Right atrium auricular region (tissue), 2 donors: ENCODE data around the gene BTLA. TPM values are rescaled to one million over a fixed set of nuclear protein-coding genes. Genes with fewer than 3 reads are reported as not detected.
"Not testable (repeated sequence)": the region's sequence is repeated elsewhere in the genome, so short reads cannot be mapped to it uniquely, and the experiment has no call there.

ENCODE experiments used
- DNase-seq: peaks from one replicate; pipeline ENCODE4 v3.0.0-alpha.2; 2019; ENCODE audit warnings: low spot score
- H3K27ac ChIP-seq, 2 donors: fragments of 200-600 bp; sonication (generic); 1 replicate in 1 of 2; 2 replicates in 1 of 2; pipeline ENCODE4 v1.5.1; 2016 to 2019
- H3K27me3 ChIP-seq, 2 donors: fragments of 200-600 bp; sonication (generic); one replicate each; pipeline versions ENCODE4 v1.5.1 to v1.6.0; 2017 to 2019
- H3K36me3 ChIP-seq: fragments of 200-600 bp; sonication (generic); one replicate; pipeline ENCODE4 v1.5.1; 2016
- H3K4me1 ChIP-seq, 2 donors: fragments of 200-600 bp; sonication (generic); one replicate each; pipeline versions ENCODE4 v1.5.1 to v1.6.0; 2017 to 2019
- H3K4me3 ChIP-seq, 2 donors: fragments of 200-600 bp; sonication (generic); 1 replicate in 1 of 2; 2 replicates in 1 of 2; pipeline ENCODE4 v1.5.1; 2017 to 2019; ENCODE audit warnings: mild to moderate bottlenecking in 1 of 2, moderate library complexity in 1 of 2
- H3K9me3 ChIP-seq, 2 donors: fragments of 200-600 bp; sonication (generic); one replicate each; pipeline ENCODE4 v1.5.1; 2019
- total RNA-seq, 2 donors: library from RNA; depleted of rRNA; stranded (reverse); fragments of >200 nt; gene quantifications; one replicate each; pipeline ENCODE4 v1.1.0, GENCODE V29; 2016
- TF ChIP-seq, protein P1 (sequence below), 2 donors: fragments of 200-600 bp; sonication (generic); IDR thresholded peaks; one replicate each; pipeline ENCODE4 v1.5.1; 2019; ENCODE audit warnings: antibody characterized with exemption in 2 of 2

The BTLA gene
- total RNA-seq, 2 donors from 2014 or later = not detected

DNA sequence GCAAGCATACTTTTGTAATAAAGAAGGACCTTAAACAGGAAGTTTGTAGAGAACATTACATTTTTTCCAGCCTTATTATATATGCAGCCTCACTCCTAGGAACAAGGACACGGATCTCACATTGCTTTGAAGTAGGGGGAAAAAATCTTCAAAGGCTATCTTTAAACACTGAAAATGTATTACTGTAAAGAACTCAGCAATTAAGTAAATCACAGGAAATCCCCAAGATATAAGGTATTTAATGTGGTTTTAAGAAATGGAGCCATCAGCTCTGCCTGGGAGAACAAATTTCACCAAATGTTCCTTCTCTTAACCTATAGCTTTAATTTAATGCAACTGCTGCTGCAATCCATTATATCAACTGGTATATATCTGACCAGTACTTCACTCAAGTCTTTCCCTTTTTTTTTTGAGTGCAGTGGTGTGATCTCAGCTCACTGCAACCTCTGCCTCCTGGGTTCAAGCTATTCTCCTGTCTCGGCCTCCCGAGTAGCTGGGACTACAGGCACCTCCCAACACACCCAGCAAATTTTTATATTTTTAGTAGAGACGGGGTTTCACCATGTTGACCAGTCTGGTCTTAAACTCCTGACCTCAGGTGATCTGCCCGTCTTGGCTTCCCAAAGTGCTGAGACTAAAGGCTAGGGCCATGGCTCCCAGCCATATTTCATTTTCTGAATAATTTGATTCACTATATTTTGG is 2.8 kb downstream of the BTLA start:
- Histone ChIP-seq H3K36me3 (no peaks in the 10 kb centered on the region), H3K27me3 (no peaks in the 10 kb centered on the region), H3K4me1 (no peaks in the 10 kb centered on the region), H3K27ac (no peak overlapping the region), H3K9me3 (no peaks in the 10 kb centered on the region), H3K4me3 (no peak overlapping the region)
- TF ChIP-seq, protein P1, sequence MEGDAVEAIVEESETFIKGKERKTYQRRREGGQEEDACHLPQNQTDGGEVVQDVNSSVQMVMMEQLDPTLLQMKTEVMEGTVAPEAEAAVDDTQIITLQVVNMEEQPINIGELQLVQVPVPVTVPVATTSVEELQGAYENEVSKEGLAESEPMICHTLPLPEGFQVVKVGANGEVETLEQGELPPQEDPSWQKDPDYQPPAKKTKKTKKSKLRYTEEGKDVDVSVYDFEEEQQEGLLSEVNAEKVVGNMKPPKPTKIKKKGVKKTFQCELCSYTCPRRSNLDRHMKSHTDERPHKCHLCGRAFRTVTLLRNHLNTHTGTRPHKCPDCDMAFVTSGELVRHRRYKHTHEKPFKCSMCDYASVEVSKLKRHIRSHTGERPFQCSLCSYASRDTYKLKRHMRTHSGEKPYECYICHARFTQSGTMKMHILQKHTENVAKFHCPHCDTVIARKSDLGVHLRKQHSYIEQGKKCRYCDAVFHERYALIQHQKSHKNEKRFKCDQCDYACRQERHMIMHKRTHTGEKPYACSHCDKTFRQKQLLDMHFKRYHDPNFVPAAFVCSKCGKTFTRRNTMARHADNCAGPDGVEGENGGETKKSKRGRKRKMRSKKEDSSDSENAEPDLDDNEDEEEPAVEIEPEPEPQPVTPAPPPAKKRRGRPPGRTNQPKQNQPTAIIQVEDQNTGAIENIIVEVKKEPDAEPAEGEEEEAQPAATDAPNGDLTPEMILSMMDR (IDR thresholded peaks at IDR 0.05) = no peak
- DNase-seq = no peak

DNA sequence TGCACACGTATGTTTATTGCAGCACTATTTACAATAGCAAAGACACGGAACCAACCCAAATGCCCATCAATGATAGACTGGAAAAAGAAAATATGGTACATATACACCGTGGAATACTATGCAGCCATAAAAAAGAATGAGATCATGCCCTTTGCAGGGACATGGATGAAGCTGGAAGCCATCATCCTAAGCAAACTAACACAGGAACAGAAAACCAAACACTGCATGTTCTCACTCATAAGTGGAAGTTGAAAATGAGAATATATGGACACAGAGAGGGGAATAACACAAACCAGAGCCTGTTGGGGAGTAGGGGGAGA is 4.9 kb downstream of the BTLA start:
- H3K27me3 ChIP-seq, DNase-seq, H3K4me3 ChIP-seq: not testable (repeated sequence)

DNA sequence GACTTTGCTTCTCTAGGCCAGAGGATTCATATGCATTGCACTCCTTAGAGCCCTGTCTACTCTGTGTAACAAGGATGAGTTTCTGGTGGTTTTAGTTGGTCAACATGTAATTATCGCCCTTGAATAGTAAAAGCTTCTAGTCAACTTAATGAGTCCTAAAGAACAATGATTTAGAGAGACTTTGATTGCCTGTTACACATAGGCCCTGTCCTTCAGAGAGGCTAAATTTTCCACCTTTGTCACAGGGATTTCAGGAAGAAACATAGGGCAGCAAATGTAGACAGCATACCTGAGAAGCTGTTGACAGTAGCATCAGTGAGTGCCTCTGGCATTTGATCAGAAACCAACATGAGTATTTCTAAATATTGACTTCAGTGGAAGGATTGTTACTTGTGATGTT is 7.1 kb downstream of the BTLA start:
- TF ChIP-seq, protein P1 (IDR thresholded peaks at IDR 0.05) = no peak
- DNase-seq = no peak
- H3K4me3 ChIP-seq = no peak overlapping the region

More for the DNA sequence above, 4.9 kb downstream of the BTLA start:
- not testable (repeated sequence) for H3K4me1 ChIP-seq, H3K9me3 ChIP-seq, H3K36me3 ChIP-seq, H3K27ac ChIP-seq

DNA sequence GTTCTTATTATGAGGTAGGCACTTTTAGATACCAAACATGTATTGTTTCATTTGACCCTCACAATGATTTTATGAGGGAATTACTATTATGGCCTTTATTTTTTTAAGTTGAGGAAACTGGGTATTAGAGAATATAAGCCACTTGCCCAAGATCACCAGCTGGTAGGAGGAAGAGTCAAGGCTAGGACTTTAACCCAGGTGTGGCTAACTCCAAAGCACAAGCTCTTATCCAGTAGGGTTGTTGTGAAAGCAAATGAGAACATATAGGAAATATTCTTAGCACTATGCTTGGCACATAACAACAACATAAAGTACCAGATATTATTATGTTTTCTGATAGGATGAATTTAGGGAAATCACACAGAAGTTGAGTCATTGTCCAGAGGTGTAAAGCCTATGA is 7.9 kb downstream of the BTLA start:
- H3K9me3 ChIP-seq = no peaks in the 10 kb centered on the region
- H3K4me3 ChIP-seq = no peak overlapping the region
- H3K36me3 ChIP-seq = no peaks in the 10 kb centered on the region
- TF ChIP-seq, protein P1 (IDR thresholded peaks at IDR 0.05) = no peak
- no peak for DNase-seq
- H3K27ac ChIP-seq = no peak overlapping the region
- H3K27me3 ChIP-seq = no peaks in the 10 kb centered on the region
- H3K4me1 ChIP-seq = no peaks in the 10 kb centered on the region

More for the DNA sequence above, 7.1 kb downstream of the BTLA start:
- no peaks in the 10 kb centered on the region for H3K4me1 ChIP-seq
- H3K9me3 ChIP-seq = no peaks in the 10 kb centered on the region
- no peaks in the 10 kb centered on the region for H3K36me3 ChIP-seq
- no peaks in the 10 kb centered on the region for H3K27me3 ChIP-seq
- no peak overlapping the region for H3K27ac ChIP-seq

DNA sequence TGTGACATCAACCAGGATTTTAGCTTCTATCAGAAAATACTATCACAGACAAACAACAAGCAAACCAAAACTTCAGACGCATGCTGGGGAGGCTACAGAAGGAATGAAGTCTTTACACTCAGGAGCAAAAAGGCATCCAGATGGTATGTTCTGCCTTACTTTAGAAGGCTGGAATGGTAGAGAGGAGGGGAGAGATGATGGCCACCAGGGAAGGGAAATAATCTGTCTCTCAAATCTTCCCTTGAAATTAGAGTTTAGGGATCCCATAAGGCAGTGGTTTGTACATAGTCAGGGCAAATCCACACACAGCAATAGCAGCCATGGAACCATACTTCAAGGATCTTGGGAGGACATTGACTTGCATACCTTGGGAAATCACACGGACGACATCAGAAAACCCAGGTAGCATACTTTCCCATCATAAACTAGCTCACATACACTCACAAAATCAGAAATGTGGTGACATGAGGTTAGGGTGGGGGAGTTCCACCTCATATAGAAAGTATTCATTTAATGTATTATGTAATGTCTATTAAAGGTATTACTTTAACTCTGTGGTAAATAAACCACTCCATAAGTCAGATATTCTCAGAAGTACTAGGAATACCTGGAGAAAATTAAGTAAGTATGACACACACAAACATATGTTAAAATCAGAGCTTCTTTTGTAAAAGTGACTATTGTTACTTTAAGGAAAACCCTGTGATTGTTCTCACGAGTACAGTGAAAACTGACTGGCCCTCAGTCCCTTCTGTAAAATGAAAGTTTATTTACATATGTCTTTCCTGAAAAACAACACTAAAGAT is 9.4 kb downstream of the BTLA start:
- Histone ChIP-seq H3K36me3 (no peaks in the 10 kb centered on the region), H3K4me3 (no peak overlapping the region), H3K27me3 (no peaks in the 10 kb centered on the region), H3K9me3 (no peaks in the 10 kb centered on the region), H3K4me1 (no peaks in the 10 kb centered on the region), H3K27ac (no peak overlapping the region)
- no peak for DNase-seq
- TF ChIP-seq, protein P1 (IDR thresholded peaks at IDR 0.05) = no peak

DNA sequence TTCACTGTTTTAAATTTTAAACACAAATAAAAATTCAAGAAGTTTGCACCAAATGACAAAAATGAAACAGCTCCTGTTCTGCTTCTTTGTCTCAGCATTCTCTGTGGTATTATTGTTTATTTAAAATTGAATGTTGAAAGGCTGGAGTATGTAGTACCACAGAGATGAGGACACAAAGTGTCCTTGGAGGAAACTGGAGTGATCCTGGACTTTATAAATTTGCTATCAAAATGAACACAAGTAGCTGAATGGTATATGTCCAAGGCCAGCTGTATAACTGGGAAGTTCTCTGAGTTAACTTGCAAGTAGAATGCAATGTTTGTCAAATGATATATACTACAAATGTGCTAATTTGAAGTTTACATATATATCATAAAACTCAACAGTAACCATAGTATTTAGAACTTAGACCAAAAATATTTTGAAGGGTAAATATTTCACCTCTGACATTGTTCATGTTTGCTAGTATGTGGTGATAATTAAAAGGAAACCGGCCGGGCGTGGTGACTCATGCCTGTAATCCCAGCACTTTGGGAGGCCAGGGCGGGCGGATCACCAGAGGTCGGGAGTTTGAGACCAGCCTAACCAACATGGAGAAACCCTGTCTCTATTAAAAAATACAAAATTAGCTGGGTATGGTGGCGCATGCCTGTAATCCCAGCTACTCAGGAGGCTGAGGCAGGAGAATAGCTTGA is 12.3 kb downstream of the BTLA start:
- no peak overlapping the region for H3K4me3 ChIP-seq
- no peaks in the 10 kb centered on the region for H3K36me3 ChIP-seq
- TF ChIP-seq, protein P1 (IDR thresholded peaks at IDR 0.05) = no peak
- no peaks in the 10 kb centered on the region for H3K27me3 ChIP-seq
- H3K4me1 ChIP-seq = no peaks in the 10 kb centered on the region
- DNase-seq = no peak
- H3K27ac ChIP-seq = no peak overlapping the region
- H3K9me3 ChIP-seq = no peaks in the 10 kb centered on the region
